Measurements from ENCODE around the gene SYN1.

Gene SYN1

DNA sequence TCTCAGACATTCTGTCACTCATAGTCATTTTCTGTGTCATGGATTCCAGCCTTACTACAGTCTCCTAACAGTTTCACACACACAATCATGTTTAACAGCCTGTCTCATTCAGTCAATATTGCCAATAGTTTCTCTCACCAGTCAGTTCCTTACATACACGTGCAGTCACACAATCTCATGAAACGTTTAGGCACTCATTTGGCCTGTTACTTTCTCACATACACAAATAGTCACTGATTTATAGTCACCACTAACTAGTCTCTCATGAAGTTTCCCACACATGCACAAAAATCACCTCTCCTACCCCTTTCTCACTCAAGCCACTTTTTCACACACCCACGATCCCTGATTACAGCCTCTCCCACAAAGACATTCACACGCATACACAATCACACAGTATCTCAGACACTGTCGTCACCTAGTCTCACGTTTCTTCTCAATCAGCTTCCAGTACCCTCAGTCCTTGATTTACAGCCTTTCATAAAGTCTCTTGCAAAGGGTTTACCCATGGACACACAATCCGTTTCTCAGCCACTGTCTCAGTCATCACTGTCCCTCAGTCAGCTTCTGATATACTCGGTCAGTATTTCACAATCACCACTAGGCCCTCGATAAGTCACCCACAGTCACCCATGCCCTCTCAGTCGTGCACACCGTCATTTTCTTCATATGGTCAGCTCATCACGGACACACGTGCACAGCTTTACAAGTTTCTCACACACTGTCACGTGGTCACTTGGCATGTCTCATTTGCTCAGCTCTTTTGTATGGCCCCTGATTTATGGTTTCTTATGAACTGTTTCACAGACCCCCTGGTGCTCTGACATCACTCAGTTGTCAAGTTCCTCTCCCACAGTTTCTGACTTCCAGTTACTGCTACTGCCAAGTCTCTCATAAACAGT lies 14.3 kb upstream of the SYN1 start:
- H3K4me1 ChIP-seq (ENCODE audit: insufficient read depth, low read length), result no peaks in the 10 kb centered on the region

GRCh38 chrX:47632666-47633065 lies 13.0 kb upstream of the SYN1 start:
- Histone ChIP-seq H3K4me1 (ENCODE audit: insufficient read depth, low read length) (no peaks in the 10 kb centered on the region), H3K9me3 (ENCODE audit: insufficient read depth, low read depth, low read length) (no peaks in the 10 kb centered on the region), H3K4me3 (ENCODE audit: low read length) (no peak overlapping the region), H3K27ac (ENCODE audit: low read depth, low read length) (no peak overlapping the region), H3K9ac (ENCODE audit: low read depth, low read length) (no peak overlapping the region), H3K27me3 (ENCODE audit: insufficient read depth, low read length) (no peaks in the 10 kb centered on the region), H3K36me3 (ENCODE audit: insufficient read depth, low read length) (peaks cover 21% of the 10 kb centered on the region)
- WGBS, result 69% methylated on average over 4 of the region's 4 CpGs

More for the DNA sequence above, 14.3 kb upstream of the SYN1 start:
- Histone ChIP-seq H3K4me3 (ENCODE audit: low read length) (no peak overlapping the region), H3K27me3 (ENCODE audit: insufficient read depth, low read length) (no peaks in the 10 kb centered on the region), H3K9ac (ENCODE audit: low read depth, low read length) (no peak overlapping the region), H3K36me3 (ENCODE audit: insufficient read depth, low read length) (peaks cover 31% of the 10 kb centered on the region), H3K27ac (ENCODE audit: low read depth, low read length) (no peak overlapping the region), H3K9me3 (ENCODE audit: insufficient read depth, low read depth, low read length) (no peaks in the 10 kb centered on the region)
- WGBS, result 87% methylated on average over 14 of the region's 14 CpGs

DNA sequence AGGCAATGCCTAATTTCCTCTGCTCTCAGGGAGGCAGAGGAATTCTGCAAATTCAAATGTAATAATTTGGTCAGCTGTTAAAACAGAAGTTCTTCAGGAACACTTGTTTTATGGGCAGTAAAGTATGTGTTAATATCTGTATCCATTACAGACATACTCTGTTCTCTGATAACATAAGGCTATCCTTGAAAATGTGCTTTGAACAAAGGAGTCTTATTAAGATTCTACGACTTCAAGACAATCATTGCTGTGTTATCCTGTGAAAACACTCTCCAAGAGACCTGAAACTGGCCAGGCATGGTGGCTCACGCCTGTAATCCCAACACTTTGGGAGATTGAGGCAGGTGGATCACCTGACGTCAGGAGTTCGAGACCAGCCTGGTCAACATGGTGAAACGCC lies 12.0 kb upstream of the SYN1 start:
- Histone ChIP-seq H3K27ac (ENCODE audit: low read depth, low read length) (no peak overlapping the region), H3K4me3 (ENCODE audit: low read length) (no peak overlapping the region)
- WGBS, result 98% methylated on average over 5 of the region's 5 CpGs

DNA sequence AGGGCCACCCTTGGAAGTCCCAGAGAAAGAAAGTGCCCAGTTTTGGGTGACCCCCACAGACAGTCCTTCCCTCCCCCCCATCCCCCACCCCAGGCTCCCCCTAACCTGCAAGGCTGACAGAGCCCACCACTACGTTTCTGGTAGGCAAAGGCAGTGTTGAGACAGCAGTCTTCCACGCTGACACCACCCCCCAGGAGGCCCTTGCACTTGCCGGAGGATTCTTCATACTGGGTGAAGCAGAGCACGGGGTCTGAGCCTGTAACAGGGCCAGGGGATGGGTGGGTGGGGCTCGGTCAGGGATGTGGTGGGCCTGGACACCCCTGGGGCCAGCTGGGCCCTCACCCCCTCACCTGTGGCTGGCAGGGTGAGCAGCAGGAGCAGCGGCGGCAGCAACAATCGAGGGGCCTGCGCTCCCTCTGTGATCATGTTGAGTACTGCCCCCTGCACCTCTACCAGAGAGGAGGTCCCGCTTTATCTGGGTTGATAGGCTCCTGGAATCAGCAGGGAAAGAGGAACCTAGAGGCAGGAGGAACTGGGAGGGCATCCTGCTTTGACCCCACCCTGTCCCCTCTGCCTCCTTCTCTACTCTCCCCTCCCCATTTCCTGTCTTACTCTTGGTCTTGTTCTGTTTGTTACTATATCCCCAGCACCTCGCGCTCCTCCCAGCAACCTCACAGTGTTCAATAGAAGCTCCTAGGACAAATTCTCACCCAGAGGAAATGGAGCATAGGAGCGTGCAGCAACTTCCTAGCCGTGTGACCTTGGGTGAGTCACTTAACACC lies 10.0 kb upstream of the SYN1 start, which contains the start of gene CFP:
Gene CFP, minus strand, starts transcription at position 512 of the 782 bp plus-strand sequence. Its CDS starts 86 bp downstream, at position 426.
- no peaks in the 10 kb centered on the region for H3K9me3 ChIP-seq (ENCODE audit: insufficient read depth, low read depth, low read length)
- H3K4me3 ChIP-seq (ENCODE audit: low read length), result no peak within 1 kb of the TSS
- no peak within 1 kb of the TSS for H3K27ac ChIP-seq (ENCODE audit: low read depth, low read length)
- H3K27me3 ChIP-seq (ENCODE audit: insufficient read depth, low read length), result no peaks in the 10 kb centered on the region
- peaks cover 5% of the 10 kb centered on the region; the same call in 1 of the 2 replicates for H3K36me3 ChIP-seq (ENCODE audit: insufficient read depth, low read length)
- no peaks in the 10 kb centered on the region for H3K4me1 ChIP-seq (ENCODE audit: insufficient read depth, low read length)
- H3K9ac ChIP-seq (ENCODE audit: low read depth, low read length), result no peak within 1 kb of the TSS
- WGBS, result 71% methylated on average over 12 of the region's 14 CpGs

More for the DNA sequence above, 12.0 kb upstream of the SYN1 start:
- no peak overlapping the region for H3K9ac ChIP-seq (ENCODE audit: low read depth, low read length)
- H3K4me1 ChIP-seq (ENCODE audit: insufficient read depth, low read length), result no peaks in the 10 kb centered on the region
- H3K36me3 ChIP-seq (ENCODE audit: insufficient read depth, low read length), result peaks cover 18% of the 10 kb centered on the region
- H3K27me3 ChIP-seq (ENCODE audit: insufficient read depth, low read length), result no peaks in the 10 kb centered on the region
- H3K9me3 ChIP-seq (ENCODE audit: insufficient read depth, low read depth, low read length), result no peaks in the 10 kb centered on the region

GRCh38 chrX:47628982-47629381 lies 9.3 kb upstream of the SYN1 start:
- Histone ChIP-seq H3K9ac (ENCODE audit: low read depth, low read length) (no peak overlapping the region), H3K4me1 (ENCODE audit: insufficient read depth, low read length) (no peaks in the 10 kb centered on the region; the same call in 1 of the 2 replicates), H3K27me3 (ENCODE audit: insufficient read depth, low read length) (no peaks in the 10 kb centered on the region), H3K27ac (ENCODE audit: low read depth, low read length) (no peak overlapping the region), H3K36me3 (ENCODE audit: insufficient read depth, low read length) (no peaks in the 10 kb centered on the region), H3K9me3 (ENCODE audit: insufficient read depth, low read depth, low read length) (no peaks in the 10 kb centered on the region), H3K4me3 (ENCODE audit: low read length) (no peak overlapping the region)
- WGBS, result no CpG with 5 or more reads among the region's 1 CpG

DNA sequence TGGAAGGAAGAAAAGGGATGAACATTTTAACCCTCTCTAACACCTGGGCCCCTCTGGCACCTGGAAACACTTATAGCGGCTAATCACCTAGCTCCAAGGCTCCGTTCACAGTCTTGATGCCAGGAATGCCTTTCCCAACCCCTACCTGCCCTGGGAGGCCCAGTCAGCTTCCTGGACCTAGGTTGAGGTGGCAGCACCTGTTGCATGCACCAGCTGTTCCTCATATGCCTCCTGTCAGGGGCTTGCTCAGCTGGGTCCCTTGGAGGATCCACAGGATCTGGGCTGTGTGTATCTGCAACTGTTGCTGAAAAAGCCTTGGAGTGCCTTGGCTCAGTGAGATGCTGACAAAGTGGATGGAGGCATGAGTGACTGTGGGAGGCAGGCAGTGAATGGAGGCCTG lies 5.7 kb upstream of the SYN1 start:
- Histone ChIP-seq H3K4me3 (ENCODE audit: low read length) (no peak overlapping the region), H3K4me1 (ENCODE audit: insufficient read depth, low read length) (no peaks in the 10 kb centered on the region; the same call in 1 of the 2 replicates)
- 86% methylated on average over 2 of the region's 2 CpGs for WGBS

DNA sequence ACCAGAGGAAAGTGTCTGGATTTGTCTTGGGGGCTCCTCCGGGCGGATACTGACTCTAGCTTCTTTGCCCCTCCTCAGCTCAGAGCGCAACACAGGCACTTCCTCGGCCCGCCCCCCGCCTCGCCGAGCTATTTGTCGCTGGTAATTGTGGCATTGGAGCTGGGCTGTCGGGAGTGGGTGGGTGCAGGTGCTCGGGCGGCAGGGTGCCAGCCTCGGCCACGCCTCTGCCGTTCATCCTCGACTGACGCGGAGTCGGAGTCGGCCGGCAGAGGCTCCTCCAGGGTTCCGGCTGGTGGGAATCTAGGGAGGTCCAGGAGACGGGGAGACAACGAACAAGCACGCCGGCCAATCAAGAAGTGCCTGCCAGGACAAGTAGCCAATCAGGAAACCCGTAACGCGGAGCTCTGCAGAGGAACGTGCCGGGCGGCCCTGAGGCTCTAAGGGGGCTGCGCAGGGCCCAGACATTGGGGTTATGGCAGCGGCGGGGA lies 3.9 kb upstream of the SYN1 start:
- Histone ChIP-seq H3K9me3 (ENCODE audit: insufficient read depth, low read depth, low read length) (no peaks in the 10 kb centered on the region), H3K4me3 (ENCODE audit: low read length) (peak overlapping the region; percentile 45), H3K27ac (ENCODE audit: low read depth, low read length) (no peak overlapping the region), H3K27me3 (ENCODE audit: insufficient read depth, low read length) (peaks cover 6% of the 10 kb centered on the region), H3K9ac (ENCODE audit: low read depth, low read length) (peak overlapping the region; percentile 40; the same call in 1 of the 2 replicates), H3K4me1 (ENCODE audit: insufficient read depth, low read length) (no peaks in the 10 kb centered on the region; the same call in 1 of the 2 replicates), H3K36me3 (ENCODE audit: insufficient read depth, low read length) (no peaks in the 10 kb centered on the region)
- 3% methylated on average over 35 of the region's 35 CpGs for WGBS

More for the DNA sequence above, 5.7 kb upstream of the SYN1 start:
- peaks cover 6% of the 10 kb centered on the region for H3K27me3 ChIP-seq (ENCODE audit: insufficient read depth, low read length)
- H3K27ac ChIP-seq (ENCODE audit: low read depth, low read length), result no peak overlapping the region
- H3K36me3 ChIP-seq (ENCODE audit: insufficient read depth, low read length), result no peaks in the 10 kb centered on the region
- no peaks in the 10 kb centered on the region for H3K9me3 ChIP-seq (ENCODE audit: insufficient read depth, low read depth, low read length)
- no peak overlapping the region for H3K9ac ChIP-seq (ENCODE audit: low read depth, low read length)

DNA sequence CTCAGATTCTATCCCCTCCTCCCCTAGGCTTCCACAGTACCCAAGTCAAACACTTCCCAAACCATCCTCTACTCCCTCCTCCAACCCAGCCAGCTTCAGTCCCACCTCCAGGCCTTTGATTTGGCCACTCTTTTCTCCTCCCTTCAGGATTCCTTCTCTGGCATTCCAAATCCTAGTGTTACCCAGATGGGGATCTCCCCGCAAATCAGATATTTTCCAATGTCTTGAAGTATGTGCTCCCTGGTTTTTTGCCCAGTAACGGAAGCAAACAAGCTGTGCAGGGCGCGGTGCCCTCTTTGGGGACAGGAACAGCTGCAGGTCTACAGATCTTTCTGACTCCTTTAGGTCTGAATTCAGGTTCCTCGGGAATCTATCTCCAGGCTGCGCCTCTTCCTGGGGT lies 2.2 kb upstream of the SYN1 start:
- peaks cover 6% of the 10 kb centered on the region for H3K27me3 ChIP-seq (ENCODE audit: insufficient read depth, low read length)
- no peaks in the 10 kb centered on the region for H3K9me3 ChIP-seq (ENCODE audit: insufficient read depth, low read depth, low read length)
- H3K36me3 ChIP-seq (ENCODE audit: insufficient read depth, low read length), result no peaks in the 10 kb centered on the region
- H3K4me1 ChIP-seq (ENCODE audit: insufficient read depth, low read length), result no peaks in the 10 kb centered on the region; the same call in 1 of the 2 replicates
- 88% methylated on average over 6 of the region's 6 CpGs for WGBS
- H3K9ac ChIP-seq (ENCODE audit: low read depth, low read length), result no peak overlapping the region
- H3K27ac ChIP-seq (ENCODE audit: low read depth, low read length), result no peak overlapping the region
- no peak overlapping the region for H3K4me3 ChIP-seq (ENCODE audit: low read length)

GRCh38 chrX:47620303-47620685 lies 637 bp upstream of the SYN1 start:
- H3K4me1 ChIP-seq (ENCODE audit: insufficient read depth, low read length), result no peaks in the 10 kb centered on the region; the same call in 1 of the 2 replicates
- H3K36me3 ChIP-seq (ENCODE audit: insufficient read depth, low read length), result no peaks in the 10 kb centered on the region
- no peaks in the 10 kb centered on the region for H3K9me3 ChIP-seq (ENCODE audit: insufficient read depth, low read depth, low read length)
- no peak overlapping the region for H3K27ac ChIP-seq (ENCODE audit: low read depth, low read length)
- H3K4me3 ChIP-seq (ENCODE audit: low read length), result peak overlapping the region; percentile 54; the same call in 1 of the 2 replicates
- H3K9ac ChIP-seq (ENCODE audit: low read depth, low read length), result no peak overlapping the region
- peaks cover 6% of the 10 kb centered on the region for H3K27me3 ChIP-seq (ENCODE audit: insufficient read depth, low read length)
- 56% methylated on average over 9 of the region's 9 CpGs for WGBS

- no peak overlapping the region for H3K27ac ChIP-seq (ENCODE audit: low read depth, low read length)
- H3K27me3 ChIP-seq (ENCODE audit: insufficient read depth, low read length), result peaks cover 6% of the 10 kb centered on the region
- 35% methylated on average over 32 of the region's 32 CpGs for WGBS
- H3K4me1 ChIP-seq (ENCODE audit: insufficient read depth, low read length), result no peaks in the 10 kb centered on the region; the same call in 1 of the 2 replicates
- no peaks in the 10 kb centered on the region for H3K9me3 ChIP-seq (ENCODE audit: insufficient read depth, low read depth, low read length)
- H3K36me3 ChIP-seq (ENCODE audit: insufficient read depth, low read length), result no peaks in the 10 kb centered on the region
- peak overlapping the region; percentile 54 for H3K4me3 ChIP-seq (ENCODE audit: low read length)
- H3K9ac ChIP-seq (ENCODE audit: low read depth, low read length), result no peak overlapping the region
Measured at GRCh38 chrX:47618923-47619485, 653 bp downstream of the SYN1 start.
